Measurements from ENCODE around the gene RXRA.

Gene RXRA

DNA sequence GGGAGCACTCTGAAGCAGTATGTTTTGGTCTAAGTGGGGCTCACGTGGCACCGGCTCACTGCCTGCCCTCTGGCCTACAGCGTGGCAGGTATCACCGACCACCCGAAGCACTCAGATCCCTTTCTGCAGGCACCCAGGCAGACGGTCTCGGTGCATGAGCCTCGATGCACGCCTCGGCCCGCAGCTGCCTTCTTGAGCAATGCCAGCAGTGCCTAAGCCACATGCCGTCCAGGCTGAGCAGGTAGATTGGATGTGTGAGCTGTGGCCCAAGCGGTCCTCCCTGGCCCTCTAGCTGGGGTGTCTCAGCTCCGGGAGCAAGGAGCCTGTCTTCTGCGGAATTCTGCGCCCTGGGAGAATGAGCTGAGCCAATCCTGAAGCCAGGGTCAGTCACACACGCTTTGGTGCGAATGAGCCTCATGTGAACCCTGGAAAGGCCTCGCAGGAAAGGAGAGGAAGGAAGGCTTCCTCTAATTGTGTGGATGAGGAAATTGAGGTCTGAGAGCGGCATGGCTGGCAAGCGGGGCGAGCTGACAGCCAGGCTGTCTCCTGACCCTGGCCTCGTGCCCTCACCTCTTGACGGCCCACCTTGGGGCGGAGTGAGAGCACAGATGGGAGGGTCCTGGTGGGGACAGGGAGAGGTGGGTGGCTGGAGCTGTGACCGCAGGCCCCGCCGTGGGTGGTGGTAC, 14.4 kb downstream of the RXRA start:
- no peak for DNase-seq

DNA sequence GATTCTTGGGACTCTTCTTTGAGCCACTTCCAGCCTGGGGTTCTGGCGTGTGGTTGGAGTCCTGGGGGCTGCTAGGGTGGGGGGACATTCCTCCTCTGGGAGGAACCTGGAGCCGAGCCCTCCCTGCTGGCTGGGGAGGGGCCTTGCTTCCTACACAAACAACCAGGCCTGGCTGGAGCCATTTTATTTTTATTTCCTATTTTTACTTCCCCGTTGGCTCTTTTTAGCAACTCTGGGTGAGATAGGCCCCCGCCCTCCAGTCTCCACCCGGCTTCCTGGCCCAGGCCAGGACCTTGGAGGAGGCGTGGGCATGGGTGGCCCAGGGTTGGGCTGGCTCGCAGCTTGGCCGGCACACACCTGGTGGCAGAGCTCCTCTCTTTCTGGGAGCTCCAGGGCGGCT, 15.1 kb downstream of the RXRA start:
- DNase-seq = no peak

DNA sequence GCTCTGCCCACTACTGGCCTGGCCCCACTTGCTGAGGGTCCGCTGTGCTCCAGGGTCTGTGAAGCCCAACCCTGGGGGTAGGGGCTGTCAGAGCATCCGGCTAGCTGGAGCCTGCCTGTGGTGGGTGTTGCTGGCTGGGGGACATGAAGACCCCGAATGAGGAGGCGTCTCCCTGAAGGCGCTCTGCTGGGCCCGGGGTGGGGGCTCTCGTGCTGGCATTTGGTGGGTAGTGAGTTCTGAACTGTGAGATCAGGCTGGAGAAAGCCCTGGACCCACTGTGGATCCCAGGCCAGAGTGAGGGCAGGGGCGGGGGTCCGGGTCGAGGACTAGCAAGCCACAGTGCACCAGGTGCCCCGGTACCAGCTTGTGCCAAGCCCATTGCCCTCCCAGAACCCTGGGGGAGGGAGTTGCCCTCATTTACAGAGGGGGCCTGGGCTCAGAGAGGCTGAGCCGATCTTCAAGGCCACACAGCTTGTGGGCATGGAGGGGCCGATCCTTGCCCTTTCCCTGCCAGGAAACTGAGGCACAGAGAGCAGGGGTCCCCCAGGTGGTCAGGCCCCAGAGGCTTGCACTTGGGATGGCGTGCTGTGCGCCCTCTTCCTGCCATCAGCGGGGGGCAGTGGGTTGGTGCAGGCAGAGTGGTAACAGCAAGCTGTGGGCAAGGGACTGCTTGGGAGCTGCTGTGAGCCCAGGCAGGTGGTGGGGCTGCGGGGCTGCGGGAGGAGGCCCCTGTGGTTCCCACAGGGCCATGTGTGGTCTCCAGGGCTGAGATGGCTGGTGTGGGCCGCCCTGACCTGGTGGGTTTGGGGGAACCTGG, 15.9 kb downstream of the RXRA start:
- no peak for DNase-seq

DNA sequence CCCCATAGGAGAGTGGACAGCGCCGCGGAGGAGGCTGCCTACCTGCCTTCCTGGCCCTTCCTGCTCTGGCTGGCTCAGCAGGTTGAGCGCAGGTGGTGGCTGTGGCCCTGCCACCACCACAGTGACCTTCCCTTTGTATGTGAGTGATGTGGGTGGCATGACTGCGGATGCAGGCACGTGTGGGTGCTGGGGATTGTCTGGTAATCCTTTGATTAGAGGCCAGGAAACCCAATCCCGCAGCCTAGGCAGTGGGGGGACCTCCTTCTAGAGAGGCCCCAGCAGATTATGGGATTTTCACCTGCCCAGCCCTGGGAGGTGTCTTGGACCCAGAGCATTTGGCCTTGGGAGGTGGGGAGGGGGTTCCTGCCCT, 16.5 kb downstream of the RXRA start:
- DNase-seq = no peak

DNA sequence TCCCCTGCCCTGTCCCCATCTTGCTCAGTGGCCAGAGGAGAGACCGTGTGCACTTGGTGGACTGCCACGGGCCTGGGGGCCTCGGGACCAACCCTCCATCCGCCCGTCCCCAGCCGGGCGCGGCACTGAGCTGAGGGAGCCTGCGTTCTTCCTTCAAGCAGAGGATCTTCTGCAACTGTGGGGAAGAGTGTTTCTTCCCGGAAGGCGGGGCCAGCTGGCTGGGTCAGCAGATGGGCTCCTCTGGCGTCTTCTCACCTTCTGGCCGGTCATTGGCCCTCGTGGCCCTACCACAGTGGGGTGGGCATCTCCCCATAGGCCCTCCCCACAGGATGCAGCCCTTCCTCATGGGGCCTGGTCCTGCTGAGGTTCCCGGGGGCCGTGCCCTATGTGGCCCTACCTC, 17.4 kb downstream of the RXRA start:
- DNase-seq = no peak

DNA sequence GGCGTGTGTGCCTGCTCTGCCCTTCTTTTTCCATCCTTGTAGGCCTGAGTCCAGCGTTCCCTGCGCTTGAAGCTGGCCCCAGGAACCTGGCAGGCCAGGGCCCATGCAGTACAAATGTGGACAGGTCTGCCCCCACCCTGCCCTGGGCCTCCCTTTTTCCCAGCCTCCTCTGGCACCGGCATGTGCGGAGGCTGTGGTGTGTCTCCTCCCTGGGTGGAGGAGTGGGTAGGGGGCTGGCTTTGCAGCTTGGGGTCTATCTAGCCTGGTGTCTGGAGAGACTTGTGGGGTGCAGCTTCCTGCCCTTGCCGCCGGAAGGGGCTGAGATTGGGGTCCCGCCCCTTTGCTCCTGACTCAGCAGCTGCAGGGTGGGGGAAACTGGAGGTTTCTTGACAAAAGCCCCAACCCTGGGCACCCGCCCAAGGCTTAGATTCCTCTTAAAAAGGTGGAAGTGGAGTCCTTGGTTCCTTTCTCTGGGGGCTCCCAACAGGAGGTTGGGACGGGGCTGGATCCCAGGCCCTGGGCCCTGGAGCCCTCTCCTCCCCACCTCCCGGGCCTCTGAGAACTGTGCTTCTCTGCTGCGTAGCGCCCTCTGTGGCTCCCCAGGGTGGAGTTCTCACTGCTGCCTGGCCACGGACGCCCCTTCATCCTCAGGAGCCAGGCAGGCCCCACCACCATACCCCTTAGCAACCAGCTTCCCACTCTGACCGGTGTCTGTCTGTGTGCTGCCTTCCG, 18.0 kb downstream of the RXRA start:
- DNase-seq = no peak

DNA sequence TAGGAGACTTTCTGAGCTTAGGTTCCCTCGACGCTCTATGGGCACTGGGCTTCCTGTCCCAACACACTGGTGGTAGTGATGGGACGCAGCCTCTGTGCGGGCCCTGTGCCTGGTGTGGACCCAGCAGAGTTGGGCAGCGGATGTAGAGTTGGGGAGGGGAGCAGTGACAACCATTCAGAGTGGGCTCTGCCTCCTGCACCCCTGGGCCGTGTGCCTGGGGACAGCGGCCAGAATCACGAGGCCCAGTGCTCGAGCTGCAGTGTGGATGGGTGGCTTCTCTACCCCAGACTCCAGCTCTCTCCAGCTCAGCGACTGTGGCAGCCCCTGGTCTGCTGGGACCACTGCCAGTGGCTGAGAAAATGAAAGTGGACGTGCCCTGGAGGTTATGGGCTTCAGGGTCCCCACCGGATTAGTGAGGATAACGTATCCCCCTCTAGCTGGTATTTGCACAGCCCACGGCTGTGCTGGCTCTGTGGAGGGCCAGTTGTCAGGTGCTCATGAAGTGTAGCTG, 18.6 kb downstream of the RXRA start:
- no peak for DNase-seq

DNA sequence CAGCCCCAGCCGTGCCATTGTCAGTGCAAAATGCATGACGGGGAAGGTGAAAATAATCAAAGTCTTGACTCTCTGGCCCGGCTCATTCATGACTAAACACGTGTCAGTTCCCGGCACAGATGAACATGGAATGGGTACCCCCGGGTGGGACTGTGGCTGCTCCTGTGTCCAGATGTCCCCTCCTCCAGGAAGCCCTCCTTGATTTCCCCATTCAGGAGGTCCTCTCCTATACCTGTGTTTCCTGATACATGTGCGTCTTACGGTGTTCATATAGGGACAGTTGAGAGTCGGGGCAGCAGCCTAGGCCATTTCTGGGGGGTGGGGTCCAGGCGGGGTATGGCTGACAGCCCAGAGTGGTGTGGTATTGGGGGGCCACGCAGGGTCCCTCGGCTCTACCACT, 19.5 kb downstream of the RXRA start:
- DNase-seq = no peak

DNA sequence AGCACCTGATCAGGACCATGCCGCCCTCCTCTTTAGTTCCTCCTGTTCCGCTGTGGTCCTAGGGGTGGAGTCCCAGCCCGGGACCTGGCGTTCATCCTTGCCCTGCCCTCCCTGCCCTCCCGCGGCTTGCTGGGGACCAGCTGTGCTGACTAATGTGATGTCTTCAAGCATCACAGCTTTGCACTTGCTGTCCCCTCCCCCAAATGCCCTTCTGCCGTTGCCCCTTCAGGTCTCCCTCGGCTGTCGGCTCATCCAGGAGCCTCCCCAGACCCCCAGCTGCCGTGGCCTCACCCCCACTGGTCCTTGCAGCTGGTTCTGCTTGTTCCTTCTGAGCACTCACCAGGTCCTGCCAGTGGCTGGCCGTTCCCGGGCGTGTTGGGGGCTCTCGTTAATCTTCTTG, 19.9 kb downstream of the RXRA start:
- no peak for DNase-seq

DNA sequence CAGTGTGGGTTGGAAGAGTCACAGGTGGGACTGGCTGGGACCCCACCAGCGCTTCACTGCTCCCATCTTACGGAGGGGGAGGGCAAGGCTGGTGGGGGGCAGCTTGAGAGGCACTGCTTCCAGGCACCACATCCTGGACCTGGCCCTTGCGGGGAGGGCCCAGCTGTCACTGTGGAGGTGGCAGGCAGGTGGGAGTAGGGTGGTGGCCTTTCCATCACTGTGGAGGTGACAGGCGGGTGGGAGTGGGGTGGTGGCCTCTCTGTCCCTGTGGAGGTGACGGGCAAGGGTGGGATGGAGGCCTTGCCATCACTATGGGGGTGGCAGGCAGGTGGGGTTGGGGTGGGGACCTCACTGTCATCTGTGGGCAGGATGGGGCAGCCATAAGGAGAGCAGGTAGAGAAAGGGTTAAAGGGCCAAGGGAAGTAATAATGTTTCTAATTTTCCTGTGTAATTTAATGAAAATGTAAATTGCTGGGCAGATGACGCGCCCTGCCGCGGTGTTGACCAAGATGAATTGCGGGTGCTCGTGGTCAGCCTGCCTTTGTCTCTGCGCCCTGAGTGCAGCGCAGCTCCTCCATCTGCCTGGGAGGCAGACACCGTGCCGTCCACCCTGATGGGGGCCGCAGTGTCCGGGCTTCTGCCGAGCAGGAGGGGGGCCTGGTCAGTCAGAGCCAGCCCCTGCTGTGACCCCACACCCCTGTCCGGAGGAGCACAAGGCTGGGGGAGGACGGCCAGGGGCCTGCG, 20.8 kb downstream of the RXRA start:
- no peak for DNase-seq

DNA sequence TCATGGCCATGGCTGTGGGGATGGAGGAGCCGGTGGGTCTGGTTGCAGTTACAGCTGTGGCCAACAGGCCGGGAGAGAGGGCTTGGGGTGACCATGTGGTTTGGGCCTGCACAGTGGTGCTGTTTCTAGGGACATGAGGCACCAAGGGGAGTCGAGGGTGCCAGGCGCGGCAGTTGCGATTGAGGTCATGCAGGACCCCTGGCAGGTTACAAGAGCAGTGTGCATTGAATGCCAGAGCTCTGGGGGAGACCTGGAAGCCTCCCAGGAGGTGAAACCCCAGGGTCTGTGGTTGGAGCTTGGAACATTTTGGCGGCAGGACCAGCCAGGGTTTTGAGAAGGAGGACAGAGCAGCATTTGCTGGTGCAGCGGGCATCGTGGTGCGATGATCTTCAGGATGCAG, 21.7 kb downstream of the RXRA start:
- no peak for DNase-seq

DNA sequence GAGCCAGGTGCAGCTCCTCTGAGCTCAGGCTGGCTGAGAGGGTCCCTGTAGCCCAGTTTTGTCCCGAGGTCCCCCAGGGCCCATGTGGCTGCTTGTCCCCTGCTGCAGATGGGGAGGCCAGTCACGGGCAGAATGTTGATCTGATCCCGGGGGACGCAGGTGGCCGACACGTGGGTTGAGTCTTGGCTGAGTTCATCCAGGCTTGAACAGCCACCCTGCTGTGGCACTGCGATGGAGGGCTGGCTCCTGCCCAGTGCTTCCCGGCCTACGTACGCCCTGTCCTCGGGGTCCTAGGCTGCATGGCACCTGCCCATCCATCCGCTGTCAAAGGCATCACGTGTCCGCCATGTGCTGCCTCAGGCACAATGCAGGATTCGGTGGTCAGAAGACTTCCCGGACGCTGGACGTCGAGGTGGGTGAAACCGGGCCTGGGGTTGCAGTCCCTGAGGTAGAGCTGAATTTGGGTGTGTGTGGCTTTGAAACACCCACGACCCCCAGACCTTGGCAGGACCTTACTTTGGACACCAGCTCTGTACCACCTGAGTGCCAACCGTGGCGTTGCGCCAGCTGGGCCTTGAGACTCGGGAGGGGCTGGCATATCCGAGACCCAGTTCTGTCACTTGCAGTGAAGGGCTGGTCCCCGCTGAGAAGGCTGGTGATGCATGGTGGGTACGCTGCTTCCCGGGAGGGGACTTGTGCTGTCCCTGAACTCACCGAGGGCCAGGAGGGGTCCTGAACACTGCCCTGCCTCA, 22.3 kb downstream of the RXRA start:
- no peak for DNase-seq

DNA sequence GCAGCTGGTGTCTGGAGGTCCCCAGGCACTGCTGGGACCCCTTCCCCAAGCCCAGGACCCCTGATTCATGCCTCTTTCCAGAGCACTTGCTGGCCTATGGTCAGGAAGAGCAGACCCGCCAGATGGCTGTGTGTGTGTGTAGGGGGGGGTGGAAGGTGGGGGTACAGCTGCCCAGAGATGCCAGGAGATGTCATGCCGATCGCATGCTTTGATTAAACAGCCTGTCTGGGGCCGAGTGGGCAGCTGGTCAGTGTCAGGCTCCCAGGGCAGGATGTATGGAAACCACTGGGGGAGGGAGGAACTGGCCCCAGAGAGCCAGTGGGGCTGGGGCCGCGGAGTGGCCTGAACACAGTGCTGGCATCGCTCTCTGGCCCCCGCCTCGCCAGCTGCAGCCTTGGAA, 23.7 kb downstream of the RXRA start:
- DNase-seq = no peak

DNA sequence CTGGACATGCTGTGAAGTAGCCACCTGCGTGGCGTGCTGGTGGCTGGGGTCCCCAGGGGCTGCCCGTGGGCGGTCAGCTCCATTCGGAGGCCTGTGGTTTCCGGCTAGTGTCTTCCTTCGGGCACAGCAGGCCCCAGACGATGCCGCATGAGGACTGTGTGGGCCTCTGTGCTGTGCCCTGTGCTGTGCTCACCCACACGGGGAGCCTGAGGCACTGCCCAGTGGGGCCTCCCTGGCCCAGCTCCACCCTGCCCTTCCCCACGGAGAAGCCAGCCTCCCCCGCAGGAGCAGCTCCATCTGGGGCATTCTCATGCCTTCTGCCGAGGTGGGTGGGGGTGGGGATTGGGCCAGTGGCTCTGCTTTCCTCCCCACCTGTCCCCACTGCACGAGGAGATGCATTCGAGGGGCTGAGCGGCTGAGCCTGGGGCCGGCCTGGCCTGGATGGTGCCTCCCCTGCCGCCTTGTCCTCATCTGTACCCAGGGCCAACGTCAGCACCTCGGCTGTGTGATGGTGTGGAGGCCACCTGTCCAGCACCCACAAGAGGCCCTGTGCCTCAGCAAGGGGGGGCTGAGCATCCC, 24.2 kb downstream of the RXRA start:
- no peak for DNase-seq

DNA sequence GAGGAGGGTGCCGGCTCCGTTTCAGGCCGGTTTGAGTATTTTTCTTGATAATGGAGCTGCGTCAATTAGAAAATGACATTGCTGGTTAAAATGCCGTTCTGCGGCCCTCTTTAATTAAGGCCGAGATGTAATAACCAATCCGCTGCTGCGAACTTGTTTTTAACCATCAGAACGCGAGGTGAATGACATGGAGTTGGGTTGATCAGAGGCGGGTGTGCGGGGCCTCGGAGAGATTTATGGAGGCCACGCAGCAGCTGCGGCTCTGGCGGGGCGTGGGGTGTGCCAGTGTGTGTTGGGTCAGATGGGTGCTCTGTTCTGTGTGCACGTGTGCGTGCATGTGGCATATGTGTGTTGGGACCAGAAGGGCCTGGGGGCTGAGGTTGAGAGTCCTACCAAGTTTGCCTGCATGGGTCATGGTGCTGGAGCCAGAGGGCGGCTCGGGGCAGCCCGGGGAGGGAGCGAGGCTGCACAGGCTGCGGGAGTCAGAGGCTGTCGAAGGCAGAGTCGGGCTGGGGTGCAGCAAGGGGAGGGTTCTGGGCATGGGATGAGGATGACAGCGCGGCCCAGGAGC, 25.4 kb downstream of the RXRA start:
- DNase-seq = no peak

DNA sequence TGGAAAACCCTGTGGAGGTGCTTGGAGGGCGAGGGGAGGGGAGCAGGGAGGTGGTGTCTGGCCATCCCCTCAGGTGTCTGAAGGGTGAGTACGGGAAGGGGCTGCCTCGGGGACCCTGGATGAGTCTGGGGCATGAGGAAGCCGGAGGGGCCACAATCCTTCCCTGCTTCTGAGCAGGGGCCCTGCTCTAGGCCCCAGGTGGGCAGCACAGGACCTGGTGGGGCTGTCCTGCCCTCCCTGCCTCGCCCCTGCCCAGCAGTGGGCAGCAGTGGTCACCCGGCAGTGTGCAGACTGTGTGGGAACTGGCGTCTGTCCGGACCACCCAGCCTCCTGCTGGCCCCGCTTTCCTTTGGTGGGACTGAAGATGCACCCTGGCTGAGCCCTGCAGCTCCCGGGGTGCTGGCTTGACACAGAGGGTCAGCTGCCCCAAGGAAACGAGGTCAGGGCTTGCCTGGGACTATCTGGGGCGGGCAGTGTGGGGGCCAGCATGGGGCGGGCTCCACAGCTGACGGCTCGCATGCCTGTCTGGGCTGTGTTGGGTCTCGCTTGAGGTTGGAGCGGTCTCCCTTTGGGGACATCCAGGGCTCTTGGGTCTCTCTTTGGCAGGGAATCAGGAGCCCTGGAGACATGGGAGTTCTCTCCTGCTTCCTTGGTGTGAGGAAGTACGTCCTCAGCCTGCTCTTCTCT, 26.1 kb downstream of the RXRA start:
- no peak for DNase-seq

DNA sequence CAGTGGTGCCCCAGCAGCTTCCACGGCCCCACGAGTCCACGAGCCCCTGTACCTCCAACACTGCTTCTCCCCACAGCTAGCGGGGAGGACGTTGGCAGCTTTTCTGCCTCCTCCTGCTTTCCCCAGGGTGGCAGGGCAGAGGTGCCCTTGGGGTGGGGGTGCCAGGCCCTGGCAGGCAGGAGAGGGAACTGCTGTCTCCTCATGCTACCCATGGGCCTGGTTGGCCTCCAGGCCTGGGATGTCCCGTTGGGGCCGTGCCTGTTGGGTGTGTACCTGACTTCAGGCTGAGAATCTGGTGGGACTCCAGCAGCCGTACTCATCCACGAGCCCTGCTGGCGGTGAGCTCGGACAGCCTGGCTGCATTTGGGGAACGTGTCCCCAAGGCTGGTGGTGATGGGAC, 27.3 kb downstream of the RXRA start:
- DNase-seq = no peak

DNA sequence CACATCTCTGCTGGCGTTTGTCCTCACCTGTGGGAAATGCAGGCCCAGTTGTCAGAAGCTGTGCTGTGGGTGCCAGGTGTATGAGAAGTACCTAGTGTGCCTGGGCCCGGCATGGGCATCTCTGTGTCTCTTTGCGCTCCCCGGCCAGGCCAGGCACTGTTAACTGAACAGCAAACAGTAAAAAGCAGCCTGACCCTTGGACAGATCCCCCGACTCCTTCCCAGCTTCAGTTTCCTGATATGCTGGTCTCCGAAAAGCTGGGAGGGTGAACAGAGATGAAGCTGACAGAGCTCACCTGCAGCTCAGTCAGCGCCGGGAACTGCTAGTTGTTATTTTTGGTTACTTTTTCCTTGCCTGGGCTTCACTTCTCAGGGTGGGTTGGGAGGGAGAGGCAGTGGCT, 28.9 kb downstream of the RXRA start:
- no peak for DNase-seq

DNA sequence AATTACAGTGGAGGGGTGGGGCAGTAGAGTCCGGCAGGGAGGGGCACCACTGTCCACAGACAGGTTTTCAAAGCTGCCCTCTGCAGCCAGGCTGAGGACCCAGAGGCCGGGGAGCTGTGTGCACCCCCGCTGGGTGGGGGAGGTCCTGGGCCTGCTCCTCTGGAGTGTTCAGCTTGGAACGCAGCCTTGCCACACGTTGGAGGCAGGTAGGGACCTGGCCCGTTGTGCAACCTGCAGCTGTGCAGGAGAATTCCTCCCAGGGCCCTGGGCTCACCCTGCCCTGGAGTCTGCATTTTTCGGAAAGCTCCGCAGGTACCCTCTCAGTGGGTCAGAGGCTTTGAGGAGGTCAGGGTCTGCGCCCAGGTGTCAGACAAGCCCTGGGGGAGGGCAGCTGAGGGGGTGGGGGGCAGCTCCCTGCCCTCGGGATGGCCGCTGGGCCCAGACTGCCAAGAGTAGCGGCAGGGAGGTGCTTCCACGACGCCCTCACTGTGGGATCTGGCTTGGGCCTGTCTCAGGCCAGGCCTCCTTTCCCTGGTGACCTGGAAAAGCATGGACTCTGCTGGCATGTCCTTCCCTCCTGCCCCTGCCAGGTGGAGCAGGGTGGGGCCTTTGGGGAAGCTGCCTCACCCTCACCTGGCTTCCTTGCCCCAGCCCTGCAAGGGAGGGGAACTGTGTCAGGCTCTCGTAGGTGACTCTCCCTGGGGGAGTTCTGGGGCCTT, 29.5 kb downstream of the RXRA start:
- DNase-seq = no peak
